ENCODE results near the gene HMGXB4.

Gene HMGXB4

DNA sequence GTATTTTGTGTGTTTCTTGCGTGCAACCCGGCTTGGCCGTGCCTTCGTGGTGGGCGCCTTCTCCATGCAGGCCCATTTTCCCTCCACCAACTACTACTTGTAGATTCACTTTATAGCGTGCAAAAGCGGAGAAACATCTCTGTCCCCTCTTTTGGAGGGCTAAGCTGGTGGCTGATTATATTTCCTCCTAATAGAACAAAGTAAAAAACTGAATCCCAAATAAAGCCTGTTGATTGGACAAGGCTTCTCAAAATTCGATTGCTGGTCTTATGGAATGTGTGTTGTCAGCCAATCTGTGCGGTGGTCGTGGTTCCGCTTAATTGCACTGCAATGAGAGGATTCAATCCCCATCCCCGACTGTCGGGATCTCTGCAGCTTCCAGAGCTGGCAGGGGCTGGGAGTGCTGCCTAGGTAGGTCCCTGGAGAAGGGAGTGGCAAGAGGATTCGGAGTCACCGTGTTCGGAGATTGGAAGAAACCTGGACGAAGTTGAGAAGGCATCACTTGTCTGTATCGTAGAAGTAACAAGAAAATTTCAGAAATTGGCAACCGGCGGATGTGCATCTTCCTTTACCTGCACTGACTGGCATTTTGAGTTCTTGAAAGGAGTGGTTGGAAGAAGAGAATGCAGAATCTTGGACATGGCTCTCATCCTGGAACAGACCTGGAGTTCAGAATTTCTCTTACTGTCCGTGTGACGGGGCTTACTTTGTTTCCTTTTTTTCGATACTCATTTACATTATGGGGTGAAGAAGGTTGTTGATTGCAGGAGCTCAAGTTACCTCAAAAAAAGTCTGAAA lies 1.1 kb downstream of the HMGXB4 start:
- no peak for DNase-seq (ENCODE audit: low spot score)

DNA sequence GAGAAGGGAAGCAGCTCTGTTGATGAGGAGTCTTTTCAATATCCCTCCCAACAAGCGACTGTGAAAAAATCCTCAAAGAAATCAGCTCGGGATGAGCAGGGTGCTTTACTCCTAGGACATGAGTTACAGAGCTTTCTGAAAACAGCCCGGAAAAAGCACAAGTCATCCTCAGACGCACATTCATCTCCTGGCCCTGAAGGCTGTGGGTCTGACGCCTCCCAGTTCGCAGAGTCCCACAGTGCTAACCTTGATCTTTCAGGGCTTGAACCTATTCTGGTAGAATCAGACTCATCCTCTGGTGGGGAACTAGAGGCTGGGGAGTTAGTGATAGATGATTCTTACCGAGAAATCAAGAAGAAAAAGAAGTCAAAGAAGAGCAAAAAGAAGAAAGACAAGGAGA lies 7.7 kb downstream of the HMGXB4 start:
- no peak for DNase-seq (ENCODE audit: low spot score)

DNA sequence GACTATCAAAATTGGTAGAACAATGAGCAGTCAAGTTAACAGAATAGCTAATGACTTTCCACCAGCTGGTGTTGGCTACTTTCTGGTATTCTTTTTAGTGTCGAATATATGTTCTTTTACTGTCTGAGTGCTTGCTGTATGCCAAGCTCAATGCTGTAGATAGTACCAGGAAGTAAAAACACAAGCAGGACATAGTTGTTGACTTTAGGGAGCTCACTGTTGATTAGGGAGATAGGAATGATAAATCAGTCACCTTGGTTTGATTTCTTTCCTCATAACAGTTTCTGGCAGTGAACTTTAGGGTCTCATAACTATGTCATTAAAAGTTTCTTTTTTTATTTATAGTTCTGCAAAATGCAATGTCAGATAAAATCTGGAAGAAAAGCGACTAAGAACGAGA lies 9.0 kb downstream of the HMGXB4 start:
- DNase-seq (ENCODE audit: low spot score), result no peak

DNA sequence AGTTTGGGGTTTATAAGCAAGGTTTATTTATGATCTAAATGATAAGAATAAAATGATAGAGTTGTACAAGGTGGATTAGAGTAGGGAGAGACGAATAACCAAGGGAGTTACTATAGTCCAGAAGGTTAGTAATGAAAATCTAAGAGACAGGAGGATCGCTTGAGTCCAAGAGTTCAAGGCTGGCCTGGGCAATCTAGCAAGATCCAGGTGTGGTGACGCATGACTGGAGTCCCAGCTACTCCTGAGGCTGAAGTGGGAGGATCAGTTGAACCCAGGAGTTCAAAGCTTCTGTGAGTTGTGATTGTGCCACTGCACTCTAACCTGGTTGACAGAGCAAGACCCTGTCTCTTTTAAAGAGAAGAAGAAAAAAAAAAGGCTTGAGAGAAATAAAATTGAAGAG lies 12.3 kb downstream of the HMGXB4 start:
- DNase-seq (ENCODE audit: low spot score), result no peak

DNA sequence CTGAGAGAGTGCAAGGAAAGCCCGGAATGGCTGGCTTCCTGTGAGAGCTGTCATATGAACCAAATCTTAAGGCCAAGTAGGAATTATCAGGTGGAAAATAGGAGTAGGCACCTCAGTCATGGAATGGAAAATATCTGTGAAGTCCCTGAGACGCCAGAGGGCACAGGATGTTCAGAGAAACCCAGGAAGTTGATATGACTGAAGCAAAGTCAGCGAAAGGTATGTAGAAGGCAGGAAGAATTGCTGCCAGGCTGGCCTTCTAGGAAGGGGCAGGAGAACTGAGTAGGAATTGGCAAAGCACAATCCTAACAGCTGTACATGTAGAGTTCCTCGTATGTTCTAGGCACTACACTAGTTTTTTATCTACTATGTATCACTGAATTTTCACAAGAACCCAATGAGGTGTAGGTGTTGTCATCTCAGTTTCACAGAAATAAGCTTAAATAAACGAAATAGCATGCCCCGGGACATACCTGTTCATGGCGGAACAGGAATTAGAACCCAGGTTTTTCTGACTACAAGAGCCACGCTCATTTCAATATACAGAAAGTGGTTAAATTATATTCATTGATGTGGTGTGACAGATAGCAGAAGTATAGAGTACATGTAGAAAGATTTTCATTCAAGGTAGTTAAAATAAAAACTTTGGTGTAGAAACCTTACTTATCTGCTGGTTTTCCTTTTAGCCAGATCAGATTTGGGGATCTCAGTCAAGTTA lies 17.0 kb downstream of the HMGXB4 start:
- DNase-seq (ENCODE audit: low spot score), result peak; percentile 5

DNA sequence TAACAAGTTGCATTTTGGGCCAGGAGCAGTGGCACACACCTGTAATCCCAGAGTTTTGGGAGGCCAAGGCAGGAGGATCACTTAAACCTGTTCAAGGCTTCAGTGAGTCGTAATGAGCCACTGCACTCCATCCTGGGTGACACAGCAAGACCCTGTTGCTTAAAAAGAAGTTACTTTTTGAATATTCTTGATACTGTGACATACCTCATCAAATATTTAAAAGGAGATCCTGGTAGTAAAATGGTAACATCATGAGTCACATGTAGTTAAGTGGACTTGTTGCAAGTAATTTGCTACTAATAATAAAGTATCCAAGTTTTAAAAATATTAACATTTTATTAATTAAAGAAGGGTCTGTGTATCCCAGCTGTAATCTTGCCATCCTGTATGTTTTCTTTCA lies 18.3 kb downstream of the HMGXB4 start:
- DNase-seq (ENCODE audit: low spot score), result no peak

DNA sequence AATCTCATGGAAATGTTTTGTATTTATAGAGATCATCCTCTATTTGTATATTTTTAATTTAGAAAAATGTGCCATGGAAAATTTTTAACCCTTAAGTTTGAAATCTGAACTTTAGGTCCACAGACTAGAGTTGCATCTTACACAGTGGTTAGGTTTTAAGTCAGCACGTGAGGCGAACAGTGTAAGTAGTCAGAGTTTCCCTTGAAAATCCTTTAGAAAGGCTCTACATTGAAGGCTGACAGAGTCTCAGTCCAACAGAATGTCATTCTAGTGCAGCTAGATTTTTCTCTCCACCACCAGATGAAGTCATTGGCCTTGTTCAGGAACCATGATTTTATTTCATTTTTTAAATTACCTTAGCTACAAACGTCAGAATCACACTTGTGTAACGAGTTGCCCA lies 18.7 kb downstream of the HMGXB4 start:
- no peak for DNase-seq (ENCODE audit: low spot score)

DNA sequence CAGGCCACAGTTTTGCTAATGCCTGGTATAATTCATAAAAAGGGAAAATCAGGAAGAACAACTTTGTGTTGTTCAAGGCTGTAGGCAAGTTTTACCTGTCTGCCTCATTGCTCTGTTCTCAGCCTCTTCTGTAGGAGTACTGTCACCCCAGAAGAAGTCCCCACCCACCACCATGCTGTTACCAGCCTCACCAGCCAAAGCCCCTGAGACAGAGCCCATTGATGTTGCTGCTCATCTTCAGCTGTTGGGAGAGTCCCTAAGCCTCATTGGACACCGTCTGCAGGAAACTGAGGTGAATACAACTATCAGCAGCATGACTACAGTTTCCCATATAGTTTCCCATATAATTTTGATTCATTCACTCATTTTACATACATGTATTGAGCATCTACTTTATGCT lies 30.8 kb downstream of the HMGXB4 start:
- DNase-seq (ENCODE audit: low spot score), result no peak

DNA sequence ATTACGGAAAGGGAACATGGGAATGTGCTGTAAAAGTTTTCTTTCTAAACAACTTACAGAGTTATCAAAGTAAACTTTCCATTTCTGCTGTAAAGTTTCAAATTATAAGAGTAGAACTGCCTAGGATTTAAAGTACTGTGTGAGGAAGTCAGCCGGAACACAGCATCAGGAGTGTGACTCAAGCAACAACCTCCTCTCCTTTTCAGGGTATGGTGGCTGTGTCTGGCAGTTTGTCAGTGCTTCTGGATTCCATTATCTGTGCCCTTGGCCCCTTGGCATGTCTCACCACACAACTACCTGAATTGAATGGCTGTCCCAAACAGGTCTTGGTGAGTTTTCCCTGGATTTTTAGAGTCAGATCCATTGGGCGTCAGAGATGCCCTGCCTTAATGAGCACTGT lies 35.5 kb downstream of the HMGXB4 start:
- no peak for DNase-seq (ENCODE audit: low spot score)

DNA sequence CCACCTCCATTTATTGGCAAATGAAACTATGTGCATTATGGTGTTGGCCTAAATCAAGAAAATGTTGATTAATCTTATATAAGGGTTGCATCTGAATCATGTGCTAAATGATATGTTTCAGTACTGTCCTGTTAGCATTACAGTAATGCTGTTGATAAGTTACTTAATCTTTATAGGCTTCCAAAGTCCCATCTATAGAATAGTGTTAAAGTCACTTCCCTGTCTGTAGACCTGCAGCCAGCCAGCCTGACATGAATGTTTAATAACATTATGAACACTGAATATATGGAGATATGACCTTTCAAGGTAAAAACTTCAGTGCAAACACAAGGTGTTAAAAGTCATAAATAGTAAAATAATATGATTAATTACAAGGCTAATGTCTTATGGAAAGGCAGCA lies 38.8 kb downstream of the HMGXB4 start:
- DNase-seq (ENCODE audit: low spot score), result no peak

DNA sequence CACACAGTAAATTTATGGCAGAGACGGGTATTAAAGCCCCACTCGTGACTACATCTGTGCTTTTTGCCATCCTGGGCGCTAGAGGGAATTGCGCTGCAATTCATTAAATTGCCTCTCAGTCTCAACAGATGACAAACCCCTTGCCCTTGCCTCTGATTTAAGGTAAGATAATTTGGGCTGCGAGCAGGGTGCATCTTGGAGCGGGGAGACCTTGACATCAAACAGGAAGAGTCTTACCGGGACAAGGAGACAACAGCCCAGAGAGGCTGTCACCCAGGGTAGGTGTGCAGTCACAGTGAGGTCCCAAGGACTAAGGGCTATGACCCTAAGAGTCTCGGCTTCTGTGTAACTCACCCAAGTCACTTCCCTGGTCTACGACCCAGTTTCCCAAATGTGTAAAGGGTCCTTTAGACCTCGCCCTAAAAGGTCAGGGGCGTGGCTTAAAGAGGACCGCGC lies 42.0 kb downstream of the HMGXB4 start:
- DNase-seq (ENCODE audit: low spot score), result peak; percentile 48

DNA sequence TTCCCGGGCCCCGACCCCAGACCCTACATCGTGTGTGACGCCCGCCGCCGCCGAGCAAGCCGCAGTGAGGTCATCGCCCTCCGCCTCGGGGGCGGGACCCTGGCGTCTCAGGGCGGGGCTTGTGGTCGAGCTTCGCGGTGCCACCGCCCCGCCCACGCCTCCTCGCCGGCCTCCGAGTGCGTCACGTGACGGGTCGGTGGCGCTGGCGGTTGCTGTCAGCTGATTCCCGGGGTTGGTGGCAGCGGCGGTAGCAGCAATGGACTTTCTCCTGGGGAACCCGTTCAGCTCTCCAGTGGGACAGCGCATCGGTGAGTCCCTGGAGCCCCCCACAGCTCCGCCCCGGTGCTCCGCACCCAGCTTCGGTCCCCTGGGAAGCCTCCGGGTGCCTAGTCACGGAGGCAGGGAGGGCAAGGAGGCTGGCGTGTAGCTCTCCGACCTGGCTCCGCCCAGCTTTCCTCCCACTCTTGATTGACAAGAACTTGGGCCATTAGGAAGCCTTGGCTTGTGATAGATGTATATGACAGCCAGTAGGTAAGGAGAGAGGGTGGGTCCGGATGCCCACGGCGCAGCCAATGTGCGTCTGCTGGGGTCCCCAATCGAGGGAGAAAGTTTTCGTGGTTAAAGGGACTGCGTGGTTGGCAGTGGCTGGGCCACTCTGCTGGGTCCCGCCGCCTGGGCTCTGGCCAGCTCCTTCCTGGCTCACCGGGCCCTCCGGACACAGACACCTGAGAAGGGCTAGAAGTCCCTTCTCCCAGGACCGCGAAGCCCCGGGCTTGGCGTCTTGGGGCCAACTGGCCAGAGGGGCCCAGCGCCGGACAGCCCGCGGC lies 42.6 kb downstream of the HMGXB4 start, which contains the start of gene TOM1:
Gene TOM1, plus strand, starts transcription at position 222 of the 827 bp plus-strand sequence. Its CDS starts 35 bp downstream, at position 257.
- peak; percentile 95 for DNase-seq (ENCODE audit: low spot score)

DNA sequence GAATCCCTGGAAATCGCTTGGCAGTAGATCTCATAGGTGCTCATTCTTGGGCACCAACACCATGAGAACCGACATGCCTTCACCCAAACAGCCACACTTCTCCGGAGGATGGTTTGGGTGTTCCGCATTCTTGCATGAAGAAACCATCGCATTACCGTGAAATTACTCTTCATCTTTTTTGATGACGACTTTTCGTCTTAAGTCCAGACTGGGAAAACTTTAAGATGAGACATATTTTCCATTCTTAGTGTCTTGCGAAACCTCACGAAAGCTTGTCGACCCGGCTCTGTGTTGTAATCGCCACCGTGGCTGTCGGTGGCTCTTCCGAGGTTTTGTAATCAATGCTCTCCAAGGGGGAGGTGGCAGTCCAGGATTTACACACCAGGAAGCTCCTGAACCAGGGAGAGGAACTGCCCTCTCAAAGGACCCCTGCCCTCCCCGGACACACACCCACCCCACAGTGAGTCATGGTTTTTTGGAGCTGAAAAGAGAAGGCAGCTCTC lies 44.1 kb downstream of the HMGXB4 start:
- no peak for DNase-seq (ENCODE audit: low spot score)

DNA sequence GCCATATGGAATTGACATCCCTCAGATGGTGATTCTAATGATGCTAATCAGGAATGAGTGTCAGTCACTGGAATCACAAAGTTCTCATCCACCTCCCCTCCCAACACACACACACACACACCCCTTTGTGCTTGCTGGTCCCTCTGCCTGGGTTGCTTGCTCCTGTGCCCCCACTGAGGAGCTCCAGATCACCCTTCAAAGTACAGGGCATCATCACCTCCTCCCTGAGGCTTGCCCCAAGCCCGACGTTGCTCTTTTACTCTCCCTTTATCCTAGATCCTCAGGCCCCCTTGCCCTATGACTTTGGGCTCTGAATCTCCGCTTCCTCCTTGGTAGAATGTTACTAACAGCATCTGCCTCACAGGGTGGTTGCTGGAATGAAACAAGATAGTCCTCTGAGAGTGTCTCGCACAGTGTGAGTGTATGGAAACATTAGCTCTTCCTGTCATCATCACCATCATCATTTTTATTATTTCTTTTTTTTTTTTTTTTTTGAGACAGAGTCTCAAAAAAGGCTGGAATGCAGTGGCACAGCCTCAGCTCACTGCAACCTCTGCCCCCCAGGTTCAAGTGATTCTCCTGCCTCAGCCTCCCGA lies 45.8 kb downstream of the HMGXB4 start:
- DNase-seq (ENCODE audit: low spot score), result no peak

DNA sequence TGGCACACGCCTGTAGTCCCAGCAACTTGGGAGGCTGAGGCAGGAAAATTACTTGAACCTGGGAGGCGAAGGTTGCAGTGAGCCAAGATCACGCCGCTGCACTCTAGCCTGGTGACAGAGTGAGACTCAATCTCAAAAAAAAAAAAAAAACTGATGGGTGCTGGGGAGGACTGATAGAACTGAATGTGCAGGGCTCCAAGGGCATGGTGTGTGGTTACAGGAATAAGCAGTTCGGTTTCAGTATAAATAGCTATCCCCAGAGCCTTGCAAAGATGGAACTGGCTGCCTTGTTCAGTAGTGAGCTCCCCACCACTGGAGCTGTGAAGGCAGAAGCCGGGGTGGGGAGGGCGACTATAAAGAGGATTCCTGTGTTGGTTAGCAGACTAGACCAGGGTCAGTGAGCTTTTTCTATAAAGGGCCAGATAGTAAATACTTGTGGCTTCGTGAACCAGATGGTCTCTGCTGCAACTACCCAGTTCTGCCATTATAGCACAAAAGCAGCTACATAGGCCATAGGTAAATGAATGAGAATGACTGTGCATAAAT lies 48.3 kb downstream of the HMGXB4 start:
- no peak for DNase-seq (ENCODE audit: low spot score)

DNA sequence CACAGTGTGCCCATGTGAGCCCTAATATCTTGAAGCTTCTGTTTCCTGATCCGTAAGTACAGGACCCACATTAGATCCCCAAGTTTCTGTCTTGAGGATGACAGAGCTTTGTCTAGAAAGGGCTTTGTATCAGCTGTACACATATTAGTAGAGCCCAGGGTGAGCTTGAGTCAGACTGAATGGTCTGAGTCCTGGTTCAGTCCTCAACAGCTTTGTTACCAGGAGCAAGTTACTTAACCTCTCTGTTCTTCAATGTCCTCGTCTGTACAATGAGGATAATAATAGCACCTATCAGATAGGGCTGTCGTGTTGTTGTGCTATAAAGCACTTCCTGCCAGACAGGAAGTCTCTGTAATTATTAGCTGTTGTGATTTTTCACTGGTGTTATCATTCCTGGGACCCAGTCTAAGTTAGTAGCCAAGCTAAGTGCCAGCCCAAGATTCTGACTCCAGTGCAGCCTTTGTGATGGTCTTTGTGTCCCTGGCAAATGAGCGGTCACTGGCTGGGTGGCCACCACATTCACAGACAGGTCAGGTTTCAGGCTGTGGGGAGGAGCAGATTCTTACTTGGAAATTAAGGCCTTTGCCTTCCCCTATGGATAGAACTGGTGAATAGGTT lies 49.2 kb downstream of the HMGXB4 start:
- peak; percentile 29 for DNase-seq (ENCODE audit: low spot score)

DNA sequence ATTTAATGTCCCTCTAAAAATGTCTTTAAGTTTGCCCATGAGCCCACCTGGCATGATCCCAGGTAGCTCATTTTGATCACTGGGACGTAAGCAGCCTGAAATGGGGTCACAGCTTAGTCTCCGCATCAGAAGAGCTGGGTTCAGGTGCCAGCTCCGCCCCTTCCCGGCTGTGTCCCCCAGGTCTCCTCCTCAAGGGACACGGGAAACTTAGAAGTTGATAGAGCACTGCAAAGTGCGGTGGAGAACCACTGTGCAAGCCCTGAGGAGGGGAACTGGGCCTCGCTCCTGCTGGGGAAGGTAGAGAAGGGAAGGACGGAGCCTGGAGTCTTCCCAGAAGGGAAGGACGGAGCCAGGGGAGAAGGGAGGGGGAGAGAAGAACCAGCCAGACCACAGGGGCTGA lies 50.1 kb downstream of the HMGXB4 start:
- DNase-seq (ENCODE audit: low spot score), result no peak

DNA sequence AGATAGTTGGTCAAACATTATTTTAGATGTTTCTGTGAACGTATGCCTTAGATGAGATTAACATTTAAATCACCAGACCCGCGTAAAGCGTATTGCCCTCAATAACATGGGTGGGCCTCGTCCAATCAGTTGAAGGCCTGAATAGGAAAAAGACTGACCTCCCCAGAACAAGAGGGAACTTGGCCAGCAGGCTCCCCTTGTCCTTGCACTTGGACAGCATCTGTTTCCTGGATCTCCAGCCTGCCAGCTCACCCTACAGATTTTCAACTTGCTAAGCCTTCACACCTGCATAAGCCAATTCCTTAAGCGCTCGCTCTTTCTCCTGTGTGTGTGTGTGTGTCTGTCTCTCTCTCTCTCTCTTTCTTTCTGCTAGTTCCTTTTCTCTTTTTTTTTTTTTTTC lies 50.6 kb downstream of the HMGXB4 start:
- DNase-seq (ENCODE audit: low spot score), result no peak

DNA sequence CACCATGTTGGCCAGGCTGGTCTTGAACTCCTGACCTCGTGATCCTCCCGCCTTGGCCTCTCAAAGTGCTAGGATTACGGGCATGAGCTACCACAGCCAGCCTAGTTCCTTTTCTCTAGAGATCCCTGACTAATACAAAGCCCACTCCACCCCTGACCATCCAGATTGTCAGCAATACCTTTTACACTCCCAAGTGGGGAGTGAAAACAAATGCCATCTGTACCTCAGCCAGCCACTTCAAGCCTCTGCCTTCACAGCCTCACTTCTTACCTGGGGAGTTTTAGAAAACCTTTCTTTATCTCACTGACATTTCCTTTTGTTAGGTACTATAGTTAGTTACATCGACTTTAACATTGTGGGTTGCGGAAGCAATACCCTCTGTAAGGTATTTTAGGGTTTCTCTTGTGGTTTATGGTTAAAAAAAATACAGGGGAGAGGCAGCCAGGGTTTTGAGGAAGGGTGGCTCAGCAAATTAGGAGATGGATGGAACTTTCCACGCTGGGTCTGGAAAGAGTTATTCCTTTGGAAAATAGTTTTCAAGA lies 51.3 kb downstream of the HMGXB4 start:
- no peak for DNase-seq (ENCODE audit: low spot score)

DNA sequence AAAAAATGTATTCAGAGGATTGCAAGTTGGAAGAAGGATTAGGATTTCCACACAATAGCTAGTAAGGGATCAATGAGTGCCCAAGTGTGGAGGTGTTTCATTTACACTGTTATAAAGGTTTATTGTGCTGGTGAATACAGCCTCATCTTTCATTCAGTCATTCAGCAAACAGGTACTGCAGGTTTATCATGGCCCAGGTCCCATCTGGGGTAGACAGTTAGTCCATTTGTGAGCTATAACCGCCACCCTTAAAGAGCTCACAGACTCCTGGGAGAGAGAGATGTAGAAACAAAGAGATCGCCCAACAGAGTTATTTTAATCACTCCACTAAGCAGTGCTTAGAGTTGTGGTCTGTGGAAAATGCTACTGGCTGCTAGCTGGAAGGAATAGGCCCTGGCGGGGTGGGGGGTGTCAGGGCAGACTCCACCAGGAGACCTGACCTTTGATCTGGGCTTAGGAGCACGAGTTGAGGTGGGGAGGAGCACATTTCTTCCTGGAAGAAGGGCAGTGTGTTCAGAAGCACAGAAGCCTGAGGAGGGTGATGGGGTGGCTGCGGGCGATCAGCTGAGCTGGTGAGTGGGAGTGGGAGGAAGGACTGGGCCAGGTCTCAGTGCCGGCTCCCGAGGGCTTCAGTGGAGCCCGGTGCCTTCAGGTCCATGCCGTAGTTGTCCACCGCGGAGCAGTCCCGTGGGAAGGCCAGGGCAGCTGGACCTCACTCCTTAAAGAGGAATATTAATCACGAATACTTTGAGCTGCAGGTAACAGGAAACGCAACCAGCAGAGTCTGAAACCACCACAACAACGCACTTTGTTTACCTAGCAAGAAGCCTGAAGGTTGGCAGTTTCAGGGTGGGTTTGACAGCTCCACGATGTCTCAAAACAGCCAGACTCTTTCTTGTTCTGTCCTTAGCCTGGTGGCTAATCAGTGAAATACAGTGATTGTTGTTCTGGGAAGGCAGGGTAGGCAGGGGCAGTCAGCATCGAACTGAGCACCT lies 53.6 kb downstream of the HMGXB4 start:
- no peak for DNase-seq (ENCODE audit: low spot score)
